ENCODE results near the gene OSCP1. TPM values are rescaled to one million over a fixed set of nuclear protein-coding genes. Genes with fewer than 3 reads are reported as not detected.
A peak's percentile ranks its signal among the peaks of the same experiment; 100 is the strongest.

Gene OSCP1
- total RNA-seq, 1 donor from 2014 or later = 6.2 TPM

DNA sequence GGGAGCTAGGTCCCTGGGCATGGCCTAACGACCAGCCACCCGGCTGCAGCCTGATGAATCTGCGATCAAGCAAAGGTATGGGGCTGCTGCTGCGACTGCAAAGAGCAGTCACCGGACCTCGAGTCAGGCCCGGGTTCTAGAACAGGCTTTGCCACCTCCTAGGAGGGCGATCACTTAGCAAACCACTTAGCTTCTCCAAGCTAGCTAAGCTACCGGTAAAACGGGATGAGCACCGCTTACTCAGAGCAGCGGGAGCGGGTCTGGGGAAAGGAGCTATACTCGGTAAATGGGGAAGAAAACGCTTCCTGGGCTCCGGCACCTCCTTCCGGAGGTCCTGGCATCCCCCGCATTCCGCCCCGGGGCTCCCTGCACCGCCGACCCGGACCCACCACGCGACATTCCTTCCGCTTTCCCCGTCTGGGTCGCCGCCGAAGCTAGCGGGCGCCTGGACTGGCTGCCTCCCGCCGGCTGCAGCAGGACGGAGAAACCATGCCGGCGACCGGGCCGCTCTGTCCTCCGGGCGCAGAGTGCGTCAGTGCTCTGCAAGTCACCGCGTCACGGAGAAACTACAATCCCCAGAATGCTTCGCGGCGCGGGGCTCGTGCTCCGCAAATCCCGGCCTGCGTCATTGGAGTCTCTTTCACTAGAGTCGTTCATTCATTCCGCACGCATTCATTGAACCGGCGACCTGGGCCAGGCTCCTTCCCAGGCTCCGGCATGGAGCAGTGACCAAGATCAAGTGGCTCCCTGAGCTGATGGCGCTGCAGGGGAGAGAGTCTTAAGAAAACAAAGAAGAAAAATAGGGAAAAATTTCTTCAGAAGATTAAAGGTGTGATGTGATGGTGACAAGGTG is 52.6 kb downstream of the OSCP1 start, which contains the start of gene LSM10:
TSS of gene LSM10 (minus strand) at position 531 of the 853 bp plus-strand sequence. CDS start 3,779 bp downstream, outside the sequence.
- peaks cover 42% of the 10 kb centered on the region for H3K4me1 Mint-ChIP-seq (ENCODE audit: low read depth)
- H3K36me3 Mint-ChIP-seq (ENCODE audit: low read depth) = peaks cover 8% of the 10 kb centered on the region
- DNase-seq (ENCODE audit: low spot score) = peak; percentile 96
- H3K9me3 Mint-ChIP-seq (ENCODE audit: low read depth) = no peaks in the 10 kb centered on the region
- H3K4me3 Mint-ChIP-seq (ENCODE audit: unreplicated experiment) = peak within 1 kb of the TSS; percentile 96
- no peaks in the 10 kb centered on the region for H3K27me3 Mint-ChIP-seq (ENCODE audit: low read depth)
- TF ChIP-seq, protein P1, sequence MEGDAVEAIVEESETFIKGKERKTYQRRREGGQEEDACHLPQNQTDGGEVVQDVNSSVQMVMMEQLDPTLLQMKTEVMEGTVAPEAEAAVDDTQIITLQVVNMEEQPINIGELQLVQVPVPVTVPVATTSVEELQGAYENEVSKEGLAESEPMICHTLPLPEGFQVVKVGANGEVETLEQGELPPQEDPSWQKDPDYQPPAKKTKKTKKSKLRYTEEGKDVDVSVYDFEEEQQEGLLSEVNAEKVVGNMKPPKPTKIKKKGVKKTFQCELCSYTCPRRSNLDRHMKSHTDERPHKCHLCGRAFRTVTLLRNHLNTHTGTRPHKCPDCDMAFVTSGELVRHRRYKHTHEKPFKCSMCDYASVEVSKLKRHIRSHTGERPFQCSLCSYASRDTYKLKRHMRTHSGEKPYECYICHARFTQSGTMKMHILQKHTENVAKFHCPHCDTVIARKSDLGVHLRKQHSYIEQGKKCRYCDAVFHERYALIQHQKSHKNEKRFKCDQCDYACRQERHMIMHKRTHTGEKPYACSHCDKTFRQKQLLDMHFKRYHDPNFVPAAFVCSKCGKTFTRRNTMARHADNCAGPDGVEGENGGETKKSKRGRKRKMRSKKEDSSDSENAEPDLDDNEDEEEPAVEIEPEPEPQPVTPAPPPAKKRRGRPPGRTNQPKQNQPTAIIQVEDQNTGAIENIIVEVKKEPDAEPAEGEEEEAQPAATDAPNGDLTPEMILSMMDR (IDR thresholded peaks at IDR 0.05) = peak; percentile 36
- H3K27ac Mint-ChIP-seq (ENCODE audit: unreplicated experiment) = peak within 1 kb of the TSS; percentile 100

DNA sequence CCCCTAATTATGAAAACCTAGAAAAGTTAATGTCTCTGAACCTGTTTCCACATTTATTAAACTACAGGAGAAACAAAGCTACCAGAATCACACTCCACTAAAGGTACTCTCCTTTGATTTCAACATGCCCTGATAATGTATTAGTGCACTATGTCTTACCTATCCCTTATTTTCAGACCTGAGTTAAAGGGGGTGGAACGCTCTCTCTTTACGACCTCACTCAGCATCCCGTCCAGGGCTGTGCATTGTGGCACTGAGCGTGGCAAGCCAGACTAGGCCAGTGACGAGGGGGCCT is 53.2 kb downstream of the OSCP1 start:
- no peaks in the 10 kb centered on the region for H3K9me3 Mint-ChIP-seq (ENCODE audit: low read depth)
- H3K4me3 Mint-ChIP-seq (ENCODE audit: unreplicated experiment) = peak overlapping the region; percentile 96
- H3K27ac Mint-ChIP-seq (ENCODE audit: unreplicated experiment) = peak overlapping the region; percentile 100
- peaks cover 37% of the 10 kb centered on the region for H3K4me1 Mint-ChIP-seq (ENCODE audit: low read depth)
- TF ChIP-seq, protein P1 (IDR thresholded peaks at IDR 0.05) = no peak
- peaks cover 11% of the 10 kb centered on the region for H3K36me3 Mint-ChIP-seq (ENCODE audit: low read depth)
- no peak for DNase-seq (ENCODE audit: low spot score)
- no peaks in the 10 kb centered on the region for H3K27me3 Mint-ChIP-seq (ENCODE audit: low read depth)

DNA sequence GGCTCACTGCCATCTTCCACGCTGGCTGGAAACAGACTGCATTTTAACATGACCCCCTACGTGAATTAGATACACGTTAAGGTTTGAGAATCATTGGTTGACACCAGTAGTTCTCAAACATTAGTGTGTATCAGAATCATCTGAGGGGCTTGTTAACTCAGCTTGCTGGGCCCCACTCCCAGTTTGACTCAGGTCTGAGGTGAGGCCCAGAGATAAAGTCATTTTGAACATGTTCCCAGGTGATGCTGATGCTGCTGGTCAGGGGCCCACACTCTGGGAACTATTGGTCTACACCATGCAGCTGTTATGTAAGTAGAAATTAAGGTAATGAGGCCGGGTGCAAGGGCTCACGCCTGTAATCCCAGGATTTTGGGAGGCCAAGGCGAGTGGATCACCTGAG is 53.9 kb downstream of the OSCP1 start:
- peaks cover 13% of the 10 kb centered on the region for H3K36me3 Mint-ChIP-seq (ENCODE audit: low read depth)
- no peaks in the 10 kb centered on the region for H3K9me3 Mint-ChIP-seq (ENCODE audit: low read depth)
- peak overlapping the region; percentile 100 for H3K27ac Mint-ChIP-seq (ENCODE audit: unreplicated experiment)
- no peak for DNase-seq (ENCODE audit: low spot score)
- TF ChIP-seq, protein P1 (IDR thresholded peaks at IDR 0.05) = no peak
- H3K27me3 Mint-ChIP-seq (ENCODE audit: low read depth) = no peaks in the 10 kb centered on the region
- H3K4me3 Mint-ChIP-seq (ENCODE audit: unreplicated experiment) = peak overlapping the region; percentile 96
- peaks cover 31% of the 10 kb centered on the region for H3K4me1 Mint-ChIP-seq (ENCODE audit: low read depth)

DNA sequence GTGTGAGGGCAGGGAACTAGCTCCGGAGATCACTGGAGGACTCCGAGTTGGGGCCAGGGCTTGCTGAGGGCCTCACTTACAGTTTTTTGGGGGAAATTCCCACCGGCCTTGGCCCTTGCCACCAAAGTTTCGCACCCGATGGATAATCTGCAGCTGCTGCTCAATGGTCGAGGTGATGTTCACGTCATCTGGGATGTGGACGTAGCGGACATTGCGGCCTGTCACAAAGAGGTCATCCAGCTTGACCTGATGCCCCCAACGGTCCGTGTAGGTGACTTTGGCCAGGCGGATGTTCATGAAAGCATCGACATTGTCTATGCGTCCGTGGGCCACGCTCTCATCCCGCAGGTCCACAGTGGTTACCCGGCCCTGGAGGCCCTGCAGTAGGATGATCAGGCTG is 56.6 kb downstream of the OSCP1 start:
- no peak overlapping the region for H3K27ac Mint-ChIP-seq (ENCODE audit: unreplicated experiment)
- H3K4me3 Mint-ChIP-seq (ENCODE audit: unreplicated experiment) = no peak overlapping the region
- H3K4me1 Mint-ChIP-seq (ENCODE audit: low read depth) = peaks cover 35% of the 10 kb centered on the region
- H3K27me3 Mint-ChIP-seq (ENCODE audit: low read depth) = no peaks in the 10 kb centered on the region
- H3K36me3 Mint-ChIP-seq (ENCODE audit: low read depth) = peaks cover 21% of the 10 kb centered on the region
- TF ChIP-seq, protein P1 (IDR thresholded peaks at IDR 0.05) = no peak
- DNase-seq (ENCODE audit: low spot score) = no peak
- H3K9me3 Mint-ChIP-seq (ENCODE audit: low read depth) = no peaks in the 10 kb centered on the region

DNA sequence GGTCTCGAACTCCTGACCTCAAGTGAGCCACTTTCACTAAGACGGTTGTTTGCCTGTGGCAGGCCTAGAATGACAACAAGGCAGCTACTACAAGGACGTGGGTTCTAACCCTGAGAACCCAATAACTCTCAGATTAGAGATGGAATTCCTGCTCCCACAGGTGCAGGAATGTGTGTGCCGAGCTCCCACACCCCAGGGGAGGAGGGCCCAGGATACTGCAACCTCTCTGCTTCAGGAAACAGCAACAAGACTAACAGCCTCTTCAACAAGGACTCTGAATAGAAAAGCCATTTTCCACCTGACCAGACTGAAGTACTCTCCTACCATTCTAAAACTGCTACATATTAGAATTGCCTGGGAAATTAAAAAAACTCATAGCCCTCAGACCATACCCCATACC is 57.4 kb downstream of the OSCP1 start:
- H3K27me3 Mint-ChIP-seq (ENCODE audit: low read depth) = no peaks in the 10 kb centered on the region
- no peak overlapping the region for H3K4me3 Mint-ChIP-seq (ENCODE audit: unreplicated experiment)
- H3K9me3 Mint-ChIP-seq (ENCODE audit: low read depth) = no peaks in the 10 kb centered on the region
- no peak overlapping the region for H3K27ac Mint-ChIP-seq (ENCODE audit: unreplicated experiment)
- no peak for DNase-seq (ENCODE audit: low spot score)
- peaks cover 33% of the 10 kb centered on the region for H3K4me1 Mint-ChIP-seq (ENCODE audit: low read depth)
- peaks cover 21% of the 10 kb centered on the region for H3K36me3 Mint-ChIP-seq (ENCODE audit: low read depth)
- TF ChIP-seq, protein P1 (IDR thresholded peaks at IDR 0.05) = no peak
